Fibroblast of peridontal ligament (primary cell): ENCODE results near the gene TEK.
"Not testable (repeated sequence)": the region's sequence is repeated elsewhere in the genome, so short reads cannot be mapped to it uniquely, and the experiment has no call there.

Experiments
- DNase-seq: peaks from one replicate; pipeline ENCODE4 v3.0.0-alpha.2; 2010; ENCODE audit errors: extremely low read depth

Gene TEK

DNA sequence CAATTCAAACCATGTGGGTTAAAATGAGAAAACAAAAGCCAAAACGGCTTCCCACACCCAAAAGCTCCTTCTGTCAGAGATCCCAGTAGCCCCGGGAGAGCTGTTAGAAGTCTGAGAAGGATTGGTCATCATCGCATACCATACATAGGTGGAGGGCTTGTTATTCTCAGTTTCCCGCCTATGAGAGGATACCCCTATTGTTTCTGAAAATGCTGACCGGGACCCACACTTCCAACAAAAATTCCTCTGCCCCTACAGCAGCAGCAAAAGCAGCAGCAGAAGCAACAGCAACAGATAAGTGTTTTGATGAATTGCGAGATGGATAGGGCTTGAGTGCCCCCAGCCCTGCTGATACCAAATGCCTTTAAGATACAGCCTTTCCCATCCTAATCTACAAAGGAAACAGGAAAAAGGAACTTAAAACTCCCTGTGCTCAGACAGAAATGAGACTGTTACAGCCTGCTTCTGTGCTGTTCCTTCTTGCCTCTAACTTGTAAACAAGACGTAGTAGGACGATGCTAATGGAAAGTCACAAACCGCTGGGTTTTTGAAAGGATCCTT is at the start of gene TEK:
Gene TEK, plus strand, starts transcription at position 245 of the 561 bp plus-strand sequence. CDS start 366 bp downstream, outside the sequence.
- no peak for DNase-seq

DNA sequence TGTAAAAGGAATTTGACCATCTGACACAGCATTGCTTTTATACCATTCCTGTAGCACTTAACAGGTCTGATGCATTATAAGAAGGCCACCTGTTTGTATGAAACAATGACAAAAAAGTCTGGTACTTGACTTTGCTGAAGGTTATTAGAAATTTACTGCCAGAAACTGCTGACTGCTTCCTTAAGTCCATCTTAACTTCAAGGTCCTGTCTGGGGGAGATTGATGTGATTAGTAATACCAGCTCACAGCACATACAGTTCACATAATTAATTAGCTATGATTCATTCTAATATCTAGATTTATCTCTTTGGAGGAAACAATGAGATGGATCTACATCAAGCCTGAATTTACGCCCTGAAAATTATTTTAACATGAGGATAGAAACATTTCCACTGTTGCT is 49.6 kb upstream of the TEK start:
- DNase-seq = no peak

DNA sequence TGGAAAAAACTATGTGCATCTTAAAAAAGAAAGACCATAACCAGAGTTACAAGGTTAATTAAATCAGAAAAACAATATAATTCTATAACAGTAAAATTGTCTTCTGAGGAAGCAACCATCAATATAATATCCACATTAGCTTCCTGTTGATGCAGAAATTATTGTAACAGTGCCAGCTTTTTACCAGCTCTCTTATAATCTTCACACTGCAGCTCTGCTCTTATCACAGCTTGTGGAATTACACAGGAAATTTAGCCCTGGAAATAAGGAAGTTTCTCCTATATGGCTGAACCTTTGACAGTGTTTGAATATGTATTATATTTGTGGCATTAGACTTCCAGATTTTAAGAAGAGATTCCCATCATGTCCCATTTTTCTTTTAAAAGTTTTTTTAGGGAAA is 49.1 kb upstream of the TEK start:
- DNase-seq = no peak

DNA sequence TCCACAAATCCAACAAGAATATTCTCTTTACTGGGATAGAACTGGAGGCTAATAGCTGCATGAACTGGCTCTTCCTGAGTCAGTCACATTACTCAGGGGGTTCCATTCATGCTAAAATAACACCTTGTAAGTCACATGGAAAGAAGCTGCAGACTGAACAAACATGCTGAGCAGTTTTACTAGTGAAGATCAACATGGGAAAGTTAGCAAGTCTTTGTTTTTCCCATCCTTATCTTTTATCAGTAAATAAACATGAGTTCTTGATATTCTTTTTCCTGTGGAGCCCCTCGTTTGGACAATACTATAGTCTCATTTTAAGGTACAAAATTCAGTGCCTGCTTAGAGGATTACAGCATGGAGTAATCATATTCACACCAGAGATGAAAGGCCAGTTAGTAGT is 43.7 kb upstream of the TEK start:
- DNase-seq = no peak

DNA sequence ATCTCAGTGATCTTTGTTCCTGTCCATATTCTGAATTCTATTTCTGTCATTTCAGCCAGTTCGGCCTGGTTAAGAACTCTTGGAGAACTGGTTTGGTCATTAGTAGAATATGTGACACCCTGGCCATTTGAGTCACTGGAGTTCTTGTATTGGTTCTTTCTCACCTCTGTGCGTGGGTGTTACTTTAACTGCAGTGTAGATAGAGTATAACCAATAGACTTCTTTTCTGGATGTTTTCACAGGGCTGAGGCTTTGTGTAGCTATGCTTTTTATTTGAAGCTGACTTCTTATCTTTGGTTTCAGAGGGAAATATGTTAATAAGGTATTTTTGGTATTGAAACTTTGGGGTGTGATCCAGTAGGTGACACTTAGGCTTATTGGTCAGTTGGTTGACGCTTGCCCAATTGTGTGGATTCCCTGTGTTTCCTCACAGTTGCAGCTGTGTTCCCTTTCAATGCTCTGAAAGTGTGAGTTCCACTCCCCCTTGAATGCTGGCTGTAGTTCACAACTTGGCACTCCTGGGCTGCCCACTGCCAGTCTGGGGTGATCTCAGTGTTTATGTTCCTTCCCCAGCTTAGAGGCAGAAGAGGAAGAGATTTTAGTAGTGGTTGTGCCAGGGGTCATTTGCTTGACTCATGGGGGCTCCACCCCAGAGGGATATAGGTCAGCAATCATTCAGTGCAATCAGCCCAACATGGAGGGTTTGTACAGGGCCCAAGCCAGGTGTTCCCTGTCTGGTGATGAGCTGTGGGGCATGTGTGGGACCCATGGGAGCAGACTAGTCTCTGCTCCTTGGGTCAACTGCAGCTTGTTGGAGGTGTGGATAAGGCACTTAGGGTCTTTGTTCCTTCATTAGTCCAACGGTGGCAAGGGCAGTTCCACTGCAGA is 34.9 kb upstream of the TEK start:
- peak; percentile 26 for DNase-seq

DNA sequence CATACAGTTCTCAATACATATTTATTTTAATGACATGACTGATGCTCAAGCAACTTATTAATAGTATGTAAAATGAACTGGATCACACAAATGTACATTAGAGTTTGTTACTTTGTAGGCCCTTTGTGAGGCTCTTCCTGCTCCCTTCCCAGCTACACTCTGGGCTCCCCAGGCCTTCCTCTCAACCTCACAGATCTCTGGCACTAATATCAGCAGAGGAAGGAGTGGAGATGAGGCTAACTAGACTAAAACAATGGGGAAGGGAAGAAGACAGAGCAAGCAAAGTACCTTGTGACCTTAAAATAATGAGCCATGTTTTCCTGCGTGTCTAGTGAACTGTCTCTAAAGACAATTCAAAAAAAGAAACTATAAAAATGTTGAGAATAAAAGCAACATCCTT is 30.3 kb upstream of the TEK start:
- DNase-seq = no peak

DNA sequence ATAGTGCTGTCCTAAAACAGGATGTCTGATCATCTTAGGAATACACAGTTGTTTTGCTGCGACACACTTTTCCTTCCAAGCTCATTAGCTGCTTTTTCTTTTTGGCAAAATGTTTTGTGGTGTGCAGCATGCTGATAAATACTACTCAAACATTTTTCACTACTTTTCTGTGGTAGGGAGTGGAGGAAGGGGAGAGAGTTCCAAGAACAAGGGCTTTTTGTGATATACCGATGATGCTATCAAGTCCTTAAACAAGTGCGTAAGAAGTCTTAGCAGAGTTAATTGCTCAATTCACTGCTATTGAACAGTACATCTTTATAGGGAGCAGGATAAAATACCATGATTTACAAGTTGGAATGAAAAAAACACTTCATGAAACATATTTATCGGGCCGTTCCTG is 23.6 kb upstream of the TEK start:
- no peak for DNase-seq

DNA sequence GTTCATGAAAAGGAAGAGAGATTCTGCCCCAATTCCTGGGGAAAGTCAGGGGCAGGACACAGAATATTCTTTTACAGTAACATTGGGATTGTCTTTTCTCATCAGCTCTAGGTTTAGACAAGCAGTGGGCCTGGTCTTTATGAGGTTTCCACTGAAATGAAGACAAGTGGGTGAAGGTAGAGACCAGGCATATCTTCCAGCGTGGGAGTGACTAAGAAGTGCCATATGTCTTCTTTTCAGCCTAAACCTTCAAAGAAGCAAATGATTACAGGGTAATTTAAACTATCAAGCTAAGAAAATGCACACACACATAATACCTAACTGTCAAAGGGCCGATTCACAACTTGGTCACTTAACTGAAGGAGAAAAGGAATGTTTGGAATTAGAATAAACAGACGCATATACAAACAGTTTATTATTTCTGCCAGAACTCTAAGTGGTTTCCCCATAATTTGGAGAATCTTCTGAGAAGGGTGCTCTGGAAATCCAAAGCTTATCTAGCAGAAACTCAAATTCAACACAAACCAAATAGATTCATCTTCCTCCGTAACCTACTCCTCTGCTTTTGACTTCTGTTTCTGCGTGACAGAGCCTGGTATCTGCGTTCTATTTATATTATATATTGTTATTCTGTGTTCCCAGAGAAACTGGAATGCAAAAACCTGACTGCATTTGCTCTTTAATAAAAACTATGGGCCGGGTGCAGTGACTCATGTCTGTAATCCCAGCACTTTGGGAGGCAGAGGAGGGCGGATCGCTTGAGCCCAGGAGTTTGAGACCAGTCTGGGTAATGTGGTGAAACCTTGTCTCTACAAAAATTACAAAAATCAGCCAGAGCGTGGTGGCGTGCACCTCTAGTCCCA is 22.0 kb upstream of the TEK start:
- DNase-seq = peak; percentile 71

DNA sequence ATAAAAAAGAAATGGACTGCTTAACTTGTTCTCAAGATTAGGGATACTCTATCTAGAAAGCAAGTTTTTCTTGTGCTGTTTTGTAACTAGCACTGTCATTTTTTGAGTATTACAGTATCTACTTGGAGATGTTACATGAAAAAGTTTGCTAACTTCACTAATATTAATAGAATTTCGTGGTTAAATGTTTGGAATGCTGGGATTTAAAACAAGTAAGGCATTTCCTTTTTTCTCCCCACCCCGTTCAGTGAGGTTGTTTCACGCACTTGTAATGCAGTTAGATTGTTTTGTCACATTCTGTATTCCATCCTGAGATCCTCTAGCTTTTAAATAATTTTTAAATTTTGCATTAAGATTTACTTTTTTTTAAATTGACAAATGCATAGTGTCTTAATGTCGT is 20.0 kb upstream of the TEK start:
- DNase-seq = peak; percentile 5

DNA sequence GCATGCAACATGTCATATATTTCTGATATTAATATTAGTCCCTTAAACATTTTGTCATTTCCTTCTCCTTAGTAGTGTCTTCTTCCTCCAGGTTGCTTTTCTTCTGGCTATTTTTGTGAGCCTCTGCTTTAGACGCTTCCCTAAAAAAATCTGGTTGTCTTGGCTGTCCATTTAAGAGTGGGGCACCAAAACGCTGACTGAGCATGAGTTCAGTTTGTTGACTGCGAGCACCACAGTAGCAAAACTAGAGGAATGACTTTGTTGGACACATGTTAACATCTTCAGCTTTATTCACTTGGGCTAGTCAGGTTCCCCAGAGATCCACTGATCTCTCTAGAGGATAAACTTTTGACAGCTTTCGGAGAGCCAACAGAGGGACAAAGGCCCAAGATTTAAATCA is 19.3 kb upstream of the TEK start:
- no peak for DNase-seq

DNA sequence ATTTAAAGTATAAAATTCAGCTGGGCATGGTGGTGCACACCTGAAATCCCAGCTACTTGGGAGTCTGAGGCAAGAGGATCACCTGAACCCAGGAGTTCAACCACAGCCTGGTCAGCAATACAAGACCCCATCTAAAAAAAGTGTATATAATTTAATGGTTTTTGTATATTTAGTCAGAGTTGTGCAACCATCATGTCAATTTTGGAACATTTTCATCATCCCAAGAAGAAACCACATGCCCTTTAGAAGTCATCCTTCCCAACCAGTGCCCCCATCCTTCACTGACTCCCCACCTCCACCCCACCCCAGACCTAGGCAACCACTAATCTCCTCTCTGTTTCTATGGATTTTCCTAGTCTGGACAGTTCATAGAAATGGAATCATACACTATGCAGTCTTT is 18.8 kb upstream of the TEK start:
- no peak for DNase-seq

DNA sequence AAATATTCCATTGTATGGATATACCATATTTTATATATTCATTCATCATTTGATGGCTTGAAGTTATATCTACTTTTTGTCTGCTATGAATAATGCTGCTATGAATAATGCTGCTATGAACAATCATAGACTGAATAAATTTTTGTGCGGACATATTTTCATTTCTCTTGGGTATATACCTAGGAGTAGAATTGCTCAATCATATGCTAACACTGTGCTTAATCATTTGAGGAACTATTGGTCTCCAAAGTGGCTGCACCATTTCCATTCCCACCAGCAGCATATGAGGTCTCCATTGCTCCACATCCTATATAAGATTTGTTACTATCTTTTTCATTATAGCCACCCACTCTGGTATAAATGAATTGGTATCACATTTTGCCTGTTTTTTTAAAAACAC is 18.3 kb upstream of the TEK start:
- DNase-seq = no peak

DNA sequence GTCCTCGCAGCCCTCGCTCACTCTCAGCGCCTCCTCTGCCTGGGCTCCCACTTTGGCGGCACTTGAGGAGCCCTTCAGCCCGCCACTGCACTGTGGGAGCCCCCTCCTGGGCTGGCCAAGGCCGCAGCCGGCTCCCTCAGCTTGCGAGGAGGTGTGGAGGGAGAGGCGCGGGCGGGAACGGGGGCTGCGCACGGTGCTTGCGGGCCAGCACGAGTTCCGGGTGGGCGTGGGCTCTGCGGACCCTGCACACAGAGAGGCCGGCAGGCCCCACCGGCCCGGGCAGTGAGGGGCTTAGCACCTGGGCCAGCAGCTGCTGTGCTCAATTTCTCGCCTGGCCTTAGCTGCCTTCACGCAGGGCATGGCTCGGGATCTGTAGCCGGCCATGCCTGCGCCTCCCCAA is 16.5 kb upstream of the TEK start:
- DNase-seq = not testable (repeated sequence)

DNA sequence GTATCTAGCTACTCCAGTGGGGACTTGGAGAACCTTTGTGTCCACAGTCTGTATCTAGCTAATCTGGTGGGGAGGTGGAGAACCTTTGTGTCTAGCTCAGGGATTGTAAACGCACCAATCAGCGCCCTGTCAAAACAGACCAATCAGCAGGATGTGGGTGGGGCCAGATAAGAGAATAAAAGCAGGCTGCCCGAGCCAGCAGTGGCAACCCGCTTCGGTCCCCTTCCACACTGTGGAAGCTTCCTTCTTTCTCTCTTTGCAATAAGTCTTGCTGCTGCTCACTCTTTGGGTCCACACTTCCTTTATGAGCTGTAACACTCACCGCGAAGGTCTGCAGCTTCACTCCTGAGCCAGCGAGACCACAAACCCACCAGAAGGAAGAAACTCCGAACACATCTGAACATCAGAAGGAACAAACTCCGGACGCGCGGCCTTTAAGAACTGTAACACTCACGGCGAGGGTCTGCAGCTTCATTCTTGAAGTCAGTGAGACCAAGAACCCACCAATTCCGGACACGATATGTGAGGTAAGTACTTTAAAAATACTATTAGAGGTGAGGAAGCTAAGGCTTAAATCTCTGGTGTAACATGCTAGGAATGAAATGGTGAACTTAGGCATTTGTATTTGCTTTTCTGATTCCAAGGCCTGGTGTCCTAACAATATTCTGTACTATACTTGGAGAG is 15.5 kb upstream of the TEK start:
- not testable (repeated sequence) for DNase-seq

DNA sequence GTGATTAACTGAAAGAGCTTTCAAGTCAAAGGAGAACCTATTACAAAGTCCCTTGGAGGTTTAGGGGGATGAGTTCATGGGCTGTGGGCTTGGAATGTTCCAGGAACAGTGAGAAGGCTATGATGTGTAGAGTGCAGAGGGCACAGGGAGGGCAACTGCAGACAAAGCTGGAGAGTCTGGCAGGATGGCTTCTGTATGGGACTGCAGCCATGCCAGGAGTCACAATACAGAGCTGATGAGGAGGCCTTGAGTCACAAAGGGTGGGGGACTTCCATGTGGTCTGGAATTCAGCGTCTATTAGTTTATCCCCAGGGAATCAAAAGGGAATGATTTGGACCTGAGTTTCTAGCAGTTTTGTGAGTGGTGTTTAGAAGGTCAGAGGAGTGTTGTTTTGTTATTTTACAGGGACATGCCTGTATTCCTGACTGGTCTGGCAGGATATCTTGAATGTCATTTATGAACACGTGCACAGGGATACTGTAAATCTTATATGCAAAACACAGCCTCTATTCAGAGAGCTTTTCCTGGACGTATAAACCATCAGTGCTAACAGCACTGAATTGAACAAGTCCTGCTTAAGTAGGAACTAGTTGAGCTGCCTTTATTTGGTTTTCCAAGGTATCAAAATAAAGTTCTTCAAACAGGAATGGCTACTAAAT is 14.3 kb upstream of the TEK start:
- peak; percentile 71 for DNase-seq

DNA sequence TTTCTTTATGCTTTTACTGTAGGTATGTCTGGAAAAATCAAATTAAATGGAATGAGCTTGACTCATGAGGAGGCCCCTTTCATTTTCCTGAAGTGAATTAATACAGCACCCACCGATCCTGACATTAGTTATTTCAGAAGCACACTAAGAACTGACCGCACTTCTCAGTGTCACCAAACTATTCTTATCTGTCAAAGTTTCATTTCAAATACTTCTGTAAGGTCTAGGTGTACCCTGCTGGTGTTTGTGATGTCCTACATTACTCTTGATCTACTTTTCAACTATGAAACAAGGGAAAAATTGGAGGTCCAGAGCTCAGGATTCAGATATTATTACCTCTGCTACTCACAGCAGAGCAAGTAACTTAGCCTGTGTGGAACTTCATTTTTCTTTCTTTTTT is 1.8 kb upstream of the TEK start:
- no peak for DNase-seq

DNA sequence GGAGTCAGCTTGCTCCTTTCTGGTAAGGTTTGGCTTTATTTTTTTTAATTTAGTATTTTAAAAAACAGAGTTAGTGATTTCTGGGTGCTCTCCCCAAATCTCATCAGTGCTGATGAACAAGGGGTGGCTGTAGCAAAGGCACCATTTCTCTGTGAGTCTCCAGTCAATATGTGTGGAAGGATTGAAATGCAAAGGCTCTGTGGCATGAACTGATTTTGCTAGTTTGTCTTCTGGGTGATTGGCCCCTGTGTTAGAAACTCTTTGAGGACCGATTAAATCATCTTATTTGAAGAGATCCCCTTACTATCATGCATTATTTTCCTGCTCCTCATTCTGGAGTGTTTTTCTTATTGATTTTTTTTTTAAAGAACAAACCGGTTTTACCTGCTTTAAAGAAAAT is 596 bp downstream of the TEK start:
- DNase-seq = no peak

DNA sequence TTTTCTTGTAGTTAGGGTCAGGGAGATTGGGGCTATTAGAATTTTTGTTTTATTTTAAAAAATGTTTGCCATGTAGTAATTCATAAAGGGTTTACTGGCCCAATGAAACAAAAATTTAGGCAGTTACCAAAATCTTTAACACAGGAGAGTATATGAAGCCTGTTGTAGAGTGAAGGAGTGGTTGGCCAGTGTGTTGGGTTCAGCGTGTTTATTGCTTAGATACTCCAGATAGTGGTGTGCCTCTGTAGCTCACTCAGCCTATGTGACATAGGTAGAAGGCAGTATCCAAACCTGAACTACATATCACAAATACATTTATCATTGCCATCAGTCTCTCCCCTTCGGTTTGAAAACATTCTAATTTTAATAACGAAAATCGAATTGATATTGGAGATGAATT is 1.2 kb downstream of the TEK start:
- DNase-seq = no peak

DNA sequence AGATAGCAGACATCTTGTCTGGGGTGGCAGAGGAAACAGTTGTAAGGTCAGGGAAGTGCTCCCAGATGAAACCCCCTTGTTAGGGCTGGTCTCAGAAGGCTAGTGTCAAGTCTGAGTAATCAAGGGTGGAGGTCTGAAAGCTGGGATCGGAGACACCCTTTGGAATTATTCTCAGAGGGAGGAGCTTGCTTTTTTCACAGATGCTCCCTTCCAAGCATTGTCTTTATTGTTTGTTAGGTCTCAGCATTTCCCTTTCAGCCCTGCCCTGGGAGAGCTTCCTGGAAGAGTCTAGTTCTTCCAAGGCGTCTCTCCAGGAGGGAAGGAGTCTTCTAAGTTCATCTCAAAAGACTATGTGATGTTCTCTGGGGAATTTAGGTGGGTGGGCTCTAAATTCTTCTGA is 3.2 kb downstream of the TEK start:
- no peak for DNase-seq

DNA sequence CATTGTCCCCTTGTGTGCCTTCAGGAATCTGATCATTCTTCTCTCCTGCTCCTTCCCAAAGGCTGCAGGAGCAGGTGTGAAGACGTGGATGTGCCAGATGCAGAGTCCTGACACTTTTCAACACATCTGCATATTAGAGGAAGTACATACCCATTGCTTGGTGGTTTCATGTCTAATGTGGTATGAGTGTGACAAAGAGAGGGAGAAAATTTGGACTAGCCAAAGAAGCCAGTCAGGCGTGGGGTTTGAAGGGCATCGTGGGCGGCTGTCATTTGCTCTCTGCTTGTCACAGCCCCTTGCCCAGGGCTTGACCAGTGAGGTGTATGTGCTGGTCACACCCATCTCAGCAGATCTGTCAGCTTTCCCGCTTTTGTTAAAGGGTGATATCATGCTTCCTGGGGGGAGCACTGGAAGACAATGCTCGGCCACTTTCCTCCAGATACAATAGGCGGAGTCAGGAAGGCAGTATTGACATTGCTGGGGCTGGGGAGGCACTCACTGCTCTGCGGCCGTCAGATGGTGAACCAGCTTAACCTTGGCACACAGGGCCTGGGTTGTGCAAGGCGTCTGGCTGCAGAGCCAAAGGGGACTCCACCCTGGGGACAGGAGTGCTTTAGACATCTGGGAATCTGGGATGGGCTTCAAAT is 8.6 kb downstream of the TEK start:
- no peak for DNase-seq

DNA sequence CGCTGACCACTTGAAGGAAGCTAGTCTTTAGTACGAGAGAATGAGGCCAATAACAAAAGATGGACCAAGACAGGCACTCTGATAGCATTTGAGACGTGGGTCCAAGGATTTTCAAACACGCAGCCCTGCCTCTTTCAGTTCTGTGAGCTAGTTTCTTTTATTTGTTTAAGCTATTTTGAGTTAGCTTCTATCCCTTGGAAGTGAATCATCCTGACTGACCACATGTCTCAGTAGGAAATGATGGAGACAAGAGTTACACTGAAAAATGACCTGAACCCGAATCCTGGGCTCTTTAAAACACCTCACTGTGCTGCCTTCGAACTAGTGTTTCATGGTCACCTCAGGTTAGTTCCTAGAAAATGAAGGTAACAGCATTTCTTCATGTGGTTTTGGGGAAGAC is 9.9 kb downstream of the TEK start:
- peak; percentile 52 for DNase-seq
